K562 (cell line): ENCODE data around the gene PHTF2.

Experiments used
- CTCF ChIP-seq, 3 experiments: IDR thresholded peaks in 2 of 3; conservative IDR thresholded peaks in 1 of 3; 2 replicates each; pipeline ENCODE4 v1.5.1; 2011 to 2012; ENCODE audit warnings: low read length in 3 of 3, mild to moderate bottlenecking in 3 of 3, control low read depth in 2 of 3, improper control_type of control experiment in 1 of 3, inconsistent platforms in 1 of 3, low read depth in 1 of 3, mixed read lengths in 1 of 3, moderate library complexity in 1 of 3; ENCODE audit not compliant: insufficient read depth in 2 of 3
- SIRT6 ChIP-seq: IDR thresholded peaks from one replicate; pipeline ENCODE4 v1.6.1; 2012; ENCODE audit warnings: low read depth, mild to moderate bottlenecking, control low read depth, inconsistent platforms, low read length, moderate library complexity
- U2AF1 ChIP-seq: fragments of 200-400 bp; formaldehyde crosslinking; optimal IDR thresholded peaks from 2 replicates; pipeline ENCODE3; 2017; ENCODE audit warnings: mild to moderate bottlenecking, low read depth, low read length, moderate library complexity

DNA sequence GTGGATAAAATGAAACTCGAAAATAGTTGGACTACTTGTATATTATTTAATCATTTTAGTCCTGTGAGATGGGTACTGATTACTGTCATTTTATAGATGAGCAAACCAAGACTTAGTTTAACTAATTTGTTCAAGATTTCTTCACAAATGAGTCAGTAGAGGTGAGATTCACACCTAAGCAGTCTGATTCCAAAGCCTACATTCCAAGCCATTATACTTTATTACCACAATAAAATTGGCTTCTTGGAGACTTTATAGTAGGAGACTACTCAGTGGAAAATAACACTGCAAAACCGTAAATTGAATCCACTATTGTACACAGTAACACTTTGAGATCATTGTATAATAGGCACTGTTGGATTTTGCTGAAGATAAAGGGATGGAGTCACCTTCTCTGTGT, 2.2 kb downstream of the PHTF2 start:
- TF ChIP-seq SIRT6 (no peak), U2AF1 (no peak), CTCF (IDR thresholded peaks at IDR 0.05 in 2 of 3, conservative IDR thresholded peaks at IDR 0.05 in 1 of 3; ENCODE audit: insufficient read depth in 2 of 3, low read depth in 1 of 3, low read length in 3 of 3) (no peak)
